PFSK-1 (cell line): ENCODE measurements around the gene DDAH1.

Experiments
- POLR2AphosphoS5 ChIP-seq: IDR thresholded peaks from 2 replicates; pipeline ENCODE4 v1.6.1; 2012; ENCODE audit warnings: low read depth, mild to moderate bottlenecking, control low read depth, low read length, moderate library complexity
- TAF1 ChIP-seq: IDR thresholded peaks from 2 replicates; pipeline ENCODE4 v1.6.1; 2012; ENCODE audit warnings: low read length, control low read depth, borderline replicate concordance; ENCODE audit not compliant: insufficient read depth
- TF ChIP-seq, protein P1 (sequence below), 2 experiments: IDR thresholded peaks; 2 replicates each; pipeline versions ENCODE4 v1.6.1 to v1.8.0; 2011 to 2012; ENCODE audit warnings: low read depth in 2 of 2, low read length in 2 of 2, control low read depth in 1 of 2, inconsistent platforms in 1 of 2, mild to moderate bottlenecking in 1 of 2, moderate library complexity in 1 of 2; ENCODE audit not compliant: insufficient read depth in 1 of 2

- TF ChIP-seq TAF1 (no peak), POLR2AphosphoS5 (no peak)
- TF ChIP-seq, protein P1, sequence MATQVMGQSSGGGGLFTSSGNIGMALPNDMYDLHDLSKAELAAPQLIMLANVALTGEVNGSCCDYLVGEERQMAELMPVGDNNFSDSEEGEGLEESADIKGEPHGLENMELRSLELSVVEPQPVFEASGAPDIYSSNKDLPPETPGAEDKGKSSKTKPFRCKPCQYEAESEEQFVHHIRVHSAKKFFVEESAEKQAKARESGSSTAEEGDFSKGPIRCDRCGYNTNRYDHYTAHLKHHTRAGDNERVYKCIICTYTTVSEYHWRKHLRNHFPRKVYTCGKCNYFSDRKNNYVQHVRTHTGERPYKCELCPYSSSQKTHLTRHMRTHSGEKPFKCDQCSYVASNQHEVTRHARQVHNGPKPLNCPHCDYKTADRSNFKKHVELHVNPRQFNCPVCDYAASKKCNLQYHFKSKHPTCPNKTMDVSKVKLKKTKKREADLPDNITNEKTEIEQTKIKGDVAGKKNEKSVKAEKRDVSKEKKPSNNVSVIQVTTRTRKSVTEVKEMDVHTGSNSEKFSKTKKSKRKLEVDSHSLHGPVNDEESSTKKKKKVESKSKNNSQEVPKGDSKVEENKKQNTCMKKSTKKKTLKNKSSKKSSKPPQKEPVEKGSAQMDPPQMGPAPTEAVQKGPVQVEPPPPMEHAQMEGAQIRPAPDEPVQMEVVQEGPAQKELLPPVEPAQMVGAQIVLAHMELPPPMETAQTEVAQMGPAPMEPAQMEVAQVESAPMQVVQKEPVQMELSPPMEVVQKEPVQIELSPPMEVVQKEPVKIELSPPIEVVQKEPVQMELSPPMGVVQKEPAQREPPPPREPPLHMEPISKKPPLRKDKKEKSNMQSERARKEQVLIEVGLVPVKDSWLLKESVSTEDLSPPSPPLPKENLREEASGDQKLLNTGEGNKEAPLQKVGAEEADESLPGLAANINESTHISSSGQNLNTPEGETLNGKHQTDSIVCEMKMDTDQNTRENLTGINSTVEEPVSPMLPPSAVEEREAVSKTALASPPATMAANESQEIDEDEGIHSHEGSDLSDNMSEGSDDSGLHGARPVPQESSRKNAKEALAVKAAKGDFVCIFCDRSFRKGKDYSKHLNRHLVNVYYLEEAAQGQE (IDR thresholded peaks at IDR 0.05; ENCODE audit: insufficient read depth in 1 of 2, low read depth in 2 of 2, low read length in 2 of 2): no peak
These were observed 139.0 kb downstream of the DDAH1 start for GRCh38 chr1:85325920-85326319.
